H1 (cell line): Measurements from ENCODE around the gene TOP2A. TPM values are rescaled to one million over a fixed set of nuclear protein-coding genes. Genes with fewer than 3 reads are reported as not detected.

Source experiments
- CTCF ChIA-PET: fragments of 300-600 bp; sonication (Branson Sonifier 250); formaldehyde crosslinking; loops from one replicate; lab custom pipeline; 2021; ENCODE audit not compliant: partially characterized antibody; lab: Charles Lee
- POLR2A ChIA-PET: fragments of 300-600 bp; sonication (Branson Sonifier 250); formaldehyde crosslinking; loops from one replicate; lab custom pipeline; 2021; ENCODE audit warnings: inconsistent platforms; ENCODE audit not compliant: partially characterized antibody; lab: Charles Lee
- DNase-seq, 2 experiments: peaks; one replicate each; pipeline versions ENCODE4 v3.0.0 to v3.0.0-alpha.2; 2010 to 2022; ENCODE audit warnings: low spot score in 2 of 2, low read depth in 1 of 2, mixed read lengths in 1 of 2
- FAIRE-seq: peaks from 2 replicates; lab custom pipeline; 2011; peaks lifted over from hg19 to GRCh38; lab: Jason Lieb, UNC
- H2AFZ ChIP-seq: 2 replicates; pipeline ENCODE4 v1.8.1; 2012; ENCODE audit warnings: low read length, inconsistent platforms
- H2AK5ac ChIP-seq: 2 replicates; pipeline ENCODE4 v1.6.1; 2013; ENCODE audit warnings: low read depth, low read length
- H2BK120ac ChIP-seq: replicated peaks from 2 replicates; pipeline ENCODE3; 2013; ENCODE audit warnings: low read depth, low read length, inconsistent platforms
- H2BK12ac ChIP-seq: 2 replicates; pipeline ENCODE4 v1.6.1; 2013; ENCODE audit warnings: low read depth, low read length
- H2BK15ac ChIP-seq: 2 replicates; pipeline ENCODE4 v1.6.1; 2013; ENCODE audit warnings: low read length
- H2BK20ac ChIP-seq: 2 replicates; pipeline ENCODE4 v1.6.1; 2013; ENCODE audit warnings: low read length
- H2BK5ac ChIP-seq: 2 replicates; pipeline ENCODE4 v1.6.1; 2013; ENCODE audit warnings: low read depth, low read length
- H3K14ac ChIP-seq: 2 replicates; pipeline ENCODE4 v1.6.1; 2013; ENCODE audit warnings: inconsistent platforms; ENCODE audit not compliant: insufficient read length
- H3K18ac ChIP-seq: 2 replicates; pipeline ENCODE4 v1.6.1; 2013; ENCODE audit warnings: low read length; ENCODE audit errors: extremely low read depth
- H3K23ac ChIP-seq: 2 replicates; pipeline ENCODE4 v1.6.1; 2013; ENCODE audit warnings: inconsistent platforms; ENCODE audit not compliant: insufficient read length
- H3K23me2 ChIP-seq: 2 replicates; pipeline ENCODE4 v1.6.1; 2013; ENCODE audit warnings: low read depth, low read length
- H3K27ac ChIP-seq: 2 replicates; pipeline ENCODE4 v1.6.1; 2011; ENCODE audit warnings: low read depth, low read length, inconsistent platforms
- H3K27me3 ChIP-seq, 4 experiments: replicated peaks in 1 of 4; 1 replicate in 1 of 4; 2 replicates in 3 of 4; pipeline versions ENCODE4 v1.6.1 to v1.8.1; 2011 to 2013; ENCODE audit warnings: low read length in 3 of 4, mild to moderate bottlenecking in 3 of 4, inconsistent platforms in 2 of 4, mixed read lengths in 2 of 4, moderate library complexity in 1 of 4; ENCODE audit not compliant: control insufficient read depth in 3 of 4, insufficient read depth in 3 of 4; ENCODE audit errors: extremely low read depth in 1 of 4
- H3K36me3 ChIP-seq, 4 experiments: 2 replicates each; pipeline versions ENCODE4 v1.6.1 to v1.8.1; 2011 to 2013; ENCODE audit warnings: mild to moderate bottlenecking in 4 of 4, low read length in 3 of 4, moderate library complexity in 2 of 4, control low read depth in 1 of 4, inconsistent platforms in 1 of 4; ENCODE audit not compliant: insufficient read depth in 4 of 4, control insufficient read depth in 2 of 4
- H3K4ac ChIP-seq: replicated peaks from 2 replicates; pipeline ENCODE3; 2013; ENCODE audit warnings: low read length, low read depth, mixed read lengths, inconsistent platforms; ENCODE audit not compliant: insufficient read length
- H3K4me1 ChIP-seq, 4 experiments: replicated peaks in 1 of 4; 1 replicate in 1 of 4; 2 replicates in 3 of 4; pipeline versions ENCODE4 v1.6.1 to v1.8.1; 2011 to 2013; ENCODE audit warnings: low read length in 3 of 4, inconsistent platforms in 2 of 4, mixed read lengths in 1 of 4; ENCODE audit not compliant: insufficient read depth in 4 of 4, control insufficient read depth in 3 of 4
- H3K4me2 ChIP-seq, 2 experiments: 2 replicates each; pipeline versions ENCODE4 v1.6.1 to v1.8.1; 2011 to 2013; ENCODE audit warnings: low read depth in 2 of 2, low read length in 2 of 2, control low read depth in 1 of 2, inconsistent platforms in 1 of 2, mild to moderate bottlenecking in 1 of 2; ENCODE audit not compliant: insufficient read depth in 1 of 2
- H3K4me3 ChIP-seq, 4 experiments: fragments of 200-600, 300-600 bp in 1 of 4; sonication (generic), shearing (Covaris generic), sonication (Bioruptor Twin) in 1 of 4; 2 replicates each; pipeline versions ENCODE4 v1.5.1 to v1.8.1; 2011 to 2016; ENCODE audit warnings: low read length in 4 of 4, low read depth in 3 of 4, control low read depth in 2 of 4, inconsistent platforms in 2 of 4, mild to moderate bottlenecking in 2 of 4, mixed read lengths in 1 of 4, moderate library complexity in 1 of 4; ENCODE audit not compliant: insufficient read depth in 2 of 4; ENCODE audit errors: extremely low read depth in 1 of 4
- H3K56ac ChIP-seq: replicated peaks from 2 replicates; pipeline ENCODE3; 2013; ENCODE audit warnings: low read depth, mild to moderate bottlenecking, mixed read lengths, low read length, inconsistent platforms; ENCODE audit not compliant: insufficient read length
- H3K79me1 ChIP-seq: 2 replicates; pipeline ENCODE4 v1.6.1; 2013; ENCODE audit warnings: low read depth, low read length, control low read depth
- H3K79me2 ChIP-seq, 2 experiments: 2 replicates each; pipeline versions ENCODE4 v1.6.1 to v1.8.1; 2012 to 2013; ENCODE audit warnings: low read length in 2 of 2, mild to moderate bottlenecking in 2 of 2, inconsistent platforms in 1 of 2; ENCODE audit not compliant: insufficient read depth in 2 of 2, control insufficient read depth in 1 of 2
- H3K9ac ChIP-seq, 4 experiments: replicated peaks in 1 of 4; 1 replicate in 1 of 4; 2 replicates in 3 of 4; pipeline versions ENCODE4 v1.6.1 to v1.8.1; 2011 to 2013; ENCODE audit warnings: low read depth in 3 of 4, low read length in 3 of 4, control low read depth in 2 of 4, mild to moderate bottlenecking in 2 of 4, moderate library complexity in 2 of 4, inconsistent platforms in 1 of 4; ENCODE audit errors: extremely low read depth in 1 of 4
- H3K9me3 ChIP-seq, 2 experiments: 2 replicates each; pipeline versions ENCODE4 v1.6.1 to v1.8.1; 2012 to 2013; ENCODE audit warnings: mild to moderate bottlenecking in 2 of 2, moderate library complexity in 2 of 2, control low read depth in 1 of 2, inconsistent platforms in 1 of 2, low read depth in 1 of 2, low read length in 1 of 2, mixed read lengths in 1 of 2; ENCODE audit not compliant: insufficient read depth in 2 of 2
- H4K20me1 ChIP-seq, 2 experiments: replicated peaks in 1 of 2; 2 replicates each; pipeline versions ENCODE3 to v1.8.1; 2011 to 2013; ENCODE audit warnings: inconsistent platforms in 2 of 2, low read length in 2 of 2, mild to moderate bottlenecking in 1 of 2; ENCODE audit not compliant: insufficient read depth in 2 of 2, control insufficient read depth in 1 of 2
- H4K5ac ChIP-seq: 2 replicates; pipeline ENCODE4 v1.6.1; 2013; ENCODE audit warnings: low read length, low read depth, mixed read lengths, inconsistent platforms; ENCODE audit not compliant: insufficient read length
- H4K8ac ChIP-seq: 2 replicates; pipeline ENCODE4 v1.8.0; 2013; ENCODE audit warnings: mild to moderate bottlenecking, moderate library complexity, low read length, inconsistent platforms; ENCODE audit not compliant: insufficient read depth; ENCODE audit errors: extremely low read depth
- H4K91ac ChIP-seq: replicated peaks from 2 replicates; pipeline ENCODE3; 2013; ENCODE audit warnings: low read length, mixed read lengths, inconsistent platforms; ENCODE audit not compliant: insufficient read length
- EZH2 ChIP-seq: fragments of 200-600 bp; sonication (generic); IDR thresholded peaks from 2 replicates; pipeline ENCODE4 v1.7.1; 2012; ENCODE audit warnings: low read depth, mild to moderate bottlenecking, moderate library complexity, low read length, inconsistent platforms; ENCODE audit not compliant: severe bottlenecking
- RBBP5 ChIP-seq: IDR thresholded peaks from 2 replicates; pipeline ENCODE4 v1.7.1; 2012; ENCODE audit warnings: low read depth, mild to moderate bottlenecking, inconsistent platforms, low read length, moderate library complexity, borderline replicate concordance
- RFX5 ChIP-seq: IDR thresholded peaks from 2 replicates; pipeline ENCODE4 v1.6.1; 2011; ENCODE audit warnings: low read depth, low read length, improper control_type of control experiment, borderline replicate concordance
- TCF12 ChIP-seq: IDR thresholded peaks from 2 replicates; pipeline ENCODE4 v1.6.1; 2011; ENCODE audit warnings: low read depth, mild to moderate bottlenecking, low read length
- WGBS, 2 experiments: shearing (Covaris generic) in 1 of 2; methylation state at CpG; one replicate each; pipeline versions ENCODE4 v1.1.6 to v1.1.7; 2013 to 2015; ENCODE audit warnings: low lambda C conversion rate in 2 of 2, mixed read lengths in 2 of 2, inconsistent platforms in 1 of 2, low coverage in 1 of 2, missing lambda C conversion rate in 1 of 2; ENCODE audit not compliant: insufficient replicate concordance in 2 of 2, insufficient coverage in 1 of 2, insufficient read length in 1 of 2; ENCODE audit errors: extremely low coverage in 1 of 2, missing lambda C conversion rate in 1 of 2; 5-methylcytosine and 5-hydroxymethylcytosine counted together
- polyA plus RNA-seq, 7 experiments: library from polyadenylated mRNA; depleted of rRNA in 3 of 7; stranded (reverse) in 5 of 7; unstranded in 2 of 7; fragments of >200 nt in 5 of 7; fragments of 200-250 nt in 2 of 7; gene quantifications; 1 replicate in 5 of 7; 2 replicates in 1 of 7; 4 replicates in 1 of 7; pipeline versions ENCODE4 v1.2.1 to v1.2.3, GENCODE V29; 2011 to 2013; ENCODE audit warnings: missing spikeins in 2 of 7, mixed read lengths in 2 of 7
- total RNA-seq: library from RNA; stranded (reverse); fragmentation: NEBNext Ultra II Directional; extraction: Animal tissue kit (Norgen Biotek cat#: 25700); gene quantifications from 2 replicates; pipeline ENCODE4 v1.2.1, GENCODE V29; 2021

Gene TOP2A
- total and polyA plus RNA-seq, 2 of the 8 experiments (the other 6 are each of a cell fraction or from before 2014, with no cell fraction given): 83.1 to 291 TPM

DNA sequence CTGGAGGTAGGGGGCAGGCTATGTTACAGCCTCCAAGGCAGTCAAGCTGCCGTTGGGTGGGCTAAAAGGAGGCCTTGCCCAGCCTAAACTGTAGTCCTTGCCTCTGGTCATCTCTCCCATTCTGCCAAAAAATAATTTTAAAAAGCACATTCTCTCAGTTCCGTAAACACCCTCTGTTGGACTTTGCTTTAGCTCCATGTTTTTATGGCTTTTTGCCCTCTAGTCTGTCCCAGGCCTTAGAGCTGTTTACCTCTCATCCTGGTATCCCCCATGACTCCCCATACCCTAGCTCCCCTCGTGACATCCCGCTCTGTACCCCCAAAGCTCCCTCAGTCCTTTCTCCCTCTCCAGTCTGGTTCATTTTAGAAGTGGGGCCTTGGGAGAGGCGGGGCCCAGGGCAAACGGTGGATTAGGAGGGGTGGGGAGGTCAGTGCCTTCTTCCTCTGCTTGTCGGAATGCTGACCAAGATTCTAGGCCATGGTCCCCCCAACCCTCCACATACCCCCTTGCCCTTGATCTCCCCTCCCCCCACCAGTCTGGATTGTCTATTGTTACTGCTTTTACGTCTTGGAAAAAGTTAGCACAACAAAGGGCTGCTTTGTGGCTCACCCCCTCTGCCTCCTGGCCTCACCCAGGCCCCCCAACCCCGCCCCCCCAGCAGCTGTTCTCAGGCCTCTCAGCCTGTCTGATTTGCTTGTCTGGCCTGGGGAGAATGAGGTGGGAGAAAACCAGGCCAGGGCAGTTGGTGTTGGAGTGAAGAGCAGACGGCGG, 71.5 kb downstream of the TOP2A start:
- Histone ChIP-seq H4K91ac (no peak overlapping the region), H3K4me3 (peak overlapping the region in 3 of 4 experiments; percentile 38 to 69 (median 52); a peak in 4 of 8 replicates), H2BK12ac (peak overlapping the region; percentile 31; the same call in 1 of the 2 replicates), H3K36me3 (no peaks in the 10 kb centered on the region; a peak in 1 of 8 replicates), H3K9ac (no peak overlapping the region; a peak in 1 of 7 replicates), H2AFZ (no peak overlapping the region), H3K23ac (no peak overlapping the region), H3K23me2 (peaks cover 28% of the 10 kb centered on the region; the same call in 1 of the 2 replicates), H2BK20ac (no peak overlapping the region), H3K79me2 (no peaks in the 10 kb centered on the region; a peak in 1 of 4 replicates), H4K5ac (no peak overlapping the region), H3K14ac (no peak overlapping the region), H4K20me1 (peaks cover 39 to 54% of the 10 kb centered on the region in 2 experiments), H3K56ac (no peak overlapping the region), H2BK15ac (no peak overlapping the region), H3K27ac (no peak overlapping the region), H2BK120ac (no peak overlapping the region), H3K27me3 (peaks cover 19 to 76% (median 61%) of the 10 kb centered on the region in 4 experiments), H2AK5ac (peak overlapping the region; percentile 91; the same call in 1 of the 2 replicates), H3K4me1 (peaks cover 21 to 67% (median 52%) of the 10 kb centered on the region in 4 experiments), H3K9me3 (no peaks in the 10 kb centered on the region), H2BK5ac (peak overlapping the region; percentile 81; the same call in 1 of the 2 replicates), H3K18ac (peak overlapping the region; percentile 75), H3K4ac (no peak overlapping the region), H3K79me1 (peaks cover 5% of the 10 kb centered on the region; the same call in 1 of the 2 replicates), H3K4me2 (peak overlapping the region; percentile 77 to 87), H4K8ac (no peak overlapping the region)
- 28% methylated on average over 9 of the region's 11 CpGs; no CpG with 5 or more reads in 1 of the 2 experiments for WGBS, 2 experiments
- DNase-seq: no peak
- ChIA-PET CTCF (interaction anchor here (0.7 to 30.8 kb wide), 9 partner anchors 11 to 223 kb away, joined by 3 to 1198 read pairs (median 4); partner anchors contain the start of gene RARA), POLR2A (interaction anchor here (0.9 to 27.8 kb wide), 9 partner anchors 8 to 203 kb away, joined by 3 to 570 read pairs (median 6); partner anchors contain the start of genes CDC6 and RARA)
- FAIRE-seq: no peak
- TF ChIP-seq TCF12 (no peak), EZH2 (no peak), RFX5 (no peak), RBBP5 (peak; percentile 32; the same call in 1 of the 2 replicates)
